ENCODE measurements around the gene MCUR1.

DNA sequence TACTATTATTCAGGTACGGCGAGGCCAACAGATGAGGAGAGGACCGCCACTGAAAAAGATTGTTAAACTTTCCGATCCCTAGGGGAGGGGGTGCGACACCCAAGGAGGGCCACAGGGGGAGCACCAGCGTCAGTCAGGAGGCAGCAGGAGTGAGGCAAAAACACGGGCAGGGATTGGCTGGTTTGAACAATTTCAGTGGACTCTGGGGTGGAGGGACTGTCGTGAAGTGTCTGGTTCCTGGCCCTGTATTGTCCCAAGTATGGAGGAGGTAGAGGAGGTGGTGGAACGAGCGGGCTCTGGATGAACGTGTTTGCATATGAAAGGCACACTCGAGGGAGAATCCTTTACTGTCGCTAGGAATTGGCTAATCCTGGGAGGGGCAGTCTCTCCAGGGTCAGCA, 32.5 kb upstream of the MCUR1 start:
- TF ChIP-seq CTCF (conservative IDR thresholded peaks at IDR 0.05; ENCODE audit: low read depth, low read length), result peak; percentile 41; the same call in 1 of the 2 replicates
- TF ChIP-seq EZH2 (IDR thresholded peaks at IDR 0.05; ENCODE audit: low read length, unreplicated experiment), result no peak
- no peak for TF ChIP-seq EZH2phosphoT487 (IDR thresholded peaks at IDR 0.05; ENCODE audit: borderline replicate concordance, low read length)

Measured in PC-3 (cell line).